ENCODE data around the gene NPHP1.

DNA sequence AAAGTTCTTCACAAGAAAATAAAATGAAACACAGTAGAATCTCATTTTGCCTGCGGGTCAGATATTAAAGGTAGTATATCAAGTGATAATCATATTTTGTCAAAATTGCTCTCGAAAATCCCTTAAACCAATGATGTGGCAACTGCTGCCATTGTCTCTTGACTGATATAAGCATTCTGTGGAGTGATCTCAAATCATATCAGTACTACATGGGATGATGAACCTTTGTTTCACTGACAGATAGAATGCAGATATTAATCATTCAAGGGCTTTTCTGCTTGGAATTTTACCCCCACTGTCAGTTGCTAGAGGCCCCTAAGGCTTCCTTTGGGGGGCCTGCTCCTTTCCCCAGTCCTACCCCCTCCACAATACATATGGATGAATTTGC is 57.9 kb downstream of the NPHP1 start:
- TF ChIP-seq, protein P1, sequence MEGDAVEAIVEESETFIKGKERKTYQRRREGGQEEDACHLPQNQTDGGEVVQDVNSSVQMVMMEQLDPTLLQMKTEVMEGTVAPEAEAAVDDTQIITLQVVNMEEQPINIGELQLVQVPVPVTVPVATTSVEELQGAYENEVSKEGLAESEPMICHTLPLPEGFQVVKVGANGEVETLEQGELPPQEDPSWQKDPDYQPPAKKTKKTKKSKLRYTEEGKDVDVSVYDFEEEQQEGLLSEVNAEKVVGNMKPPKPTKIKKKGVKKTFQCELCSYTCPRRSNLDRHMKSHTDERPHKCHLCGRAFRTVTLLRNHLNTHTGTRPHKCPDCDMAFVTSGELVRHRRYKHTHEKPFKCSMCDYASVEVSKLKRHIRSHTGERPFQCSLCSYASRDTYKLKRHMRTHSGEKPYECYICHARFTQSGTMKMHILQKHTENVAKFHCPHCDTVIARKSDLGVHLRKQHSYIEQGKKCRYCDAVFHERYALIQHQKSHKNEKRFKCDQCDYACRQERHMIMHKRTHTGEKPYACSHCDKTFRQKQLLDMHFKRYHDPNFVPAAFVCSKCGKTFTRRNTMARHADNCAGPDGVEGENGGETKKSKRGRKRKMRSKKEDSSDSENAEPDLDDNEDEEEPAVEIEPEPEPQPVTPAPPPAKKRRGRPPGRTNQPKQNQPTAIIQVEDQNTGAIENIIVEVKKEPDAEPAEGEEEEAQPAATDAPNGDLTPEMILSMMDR (IDR thresholded peaks at IDR 0.05), result no peak
- TF ChIP-seq POLR2A (IDR thresholded peaks at IDR 0.05), result no peak

Measured in lower leg skin (tissue), 3 donors.